ENCODE measurements around the gene SORBS1. TPM values are rescaled to one million over a fixed set of nuclear protein-coding genes. Genes with fewer than 3 reads are reported as not detected.

The SORBS1 gene
- total RNA-seq, 6 experiments from 2014 or later: 0.05 to 0.26 (median 0.18) TPM

DNA sequence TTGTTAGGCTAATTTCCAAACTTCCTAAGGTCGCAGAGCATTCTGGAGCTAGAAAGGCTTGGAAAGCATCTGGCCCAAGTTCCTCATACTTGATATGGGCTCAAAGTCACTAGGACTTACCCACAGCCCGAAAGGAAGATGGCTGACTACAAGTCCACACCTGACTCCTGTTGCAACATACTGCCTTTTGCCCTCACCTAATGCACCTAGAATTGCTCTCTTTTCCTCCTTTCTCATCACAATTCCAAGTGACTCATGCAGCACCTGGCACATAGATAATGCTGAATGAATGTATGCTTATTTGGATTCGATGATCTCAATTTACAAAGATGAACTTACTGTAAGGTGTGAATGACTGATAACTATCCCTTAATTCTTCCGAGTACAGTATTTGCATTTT is 131.5 kb downstream of the SORBS1 start:
- peaks cover 15% of the 10 kb centered on the region for H3K27me3 Mint-ChIP-seq (ENCODE audit: insufficient read depth)
- H3K36me3 Mint-ChIP-seq (ENCODE audit: low read depth): no peaks in the 10 kb centered on the region
- H3K27ac Mint-ChIP-seq: no peak overlapping the region
- H3K4me1 Mint-ChIP-seq (ENCODE audit: low read depth): peaks cover 5% of the 10 kb centered on the region; the same call in 1 of the 2 replicates
- TF ChIP-seq, protein P1, sequence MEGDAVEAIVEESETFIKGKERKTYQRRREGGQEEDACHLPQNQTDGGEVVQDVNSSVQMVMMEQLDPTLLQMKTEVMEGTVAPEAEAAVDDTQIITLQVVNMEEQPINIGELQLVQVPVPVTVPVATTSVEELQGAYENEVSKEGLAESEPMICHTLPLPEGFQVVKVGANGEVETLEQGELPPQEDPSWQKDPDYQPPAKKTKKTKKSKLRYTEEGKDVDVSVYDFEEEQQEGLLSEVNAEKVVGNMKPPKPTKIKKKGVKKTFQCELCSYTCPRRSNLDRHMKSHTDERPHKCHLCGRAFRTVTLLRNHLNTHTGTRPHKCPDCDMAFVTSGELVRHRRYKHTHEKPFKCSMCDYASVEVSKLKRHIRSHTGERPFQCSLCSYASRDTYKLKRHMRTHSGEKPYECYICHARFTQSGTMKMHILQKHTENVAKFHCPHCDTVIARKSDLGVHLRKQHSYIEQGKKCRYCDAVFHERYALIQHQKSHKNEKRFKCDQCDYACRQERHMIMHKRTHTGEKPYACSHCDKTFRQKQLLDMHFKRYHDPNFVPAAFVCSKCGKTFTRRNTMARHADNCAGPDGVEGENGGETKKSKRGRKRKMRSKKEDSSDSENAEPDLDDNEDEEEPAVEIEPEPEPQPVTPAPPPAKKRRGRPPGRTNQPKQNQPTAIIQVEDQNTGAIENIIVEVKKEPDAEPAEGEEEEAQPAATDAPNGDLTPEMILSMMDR (IDR thresholded peaks at IDR 0.05): no peak
- H3K9me3 Mint-ChIP-seq: no peaks in the 10 kb centered on the region
- no peak overlapping the region for H3K4me3 Mint-ChIP-seq
- DNase-seq: no peak

DNA sequence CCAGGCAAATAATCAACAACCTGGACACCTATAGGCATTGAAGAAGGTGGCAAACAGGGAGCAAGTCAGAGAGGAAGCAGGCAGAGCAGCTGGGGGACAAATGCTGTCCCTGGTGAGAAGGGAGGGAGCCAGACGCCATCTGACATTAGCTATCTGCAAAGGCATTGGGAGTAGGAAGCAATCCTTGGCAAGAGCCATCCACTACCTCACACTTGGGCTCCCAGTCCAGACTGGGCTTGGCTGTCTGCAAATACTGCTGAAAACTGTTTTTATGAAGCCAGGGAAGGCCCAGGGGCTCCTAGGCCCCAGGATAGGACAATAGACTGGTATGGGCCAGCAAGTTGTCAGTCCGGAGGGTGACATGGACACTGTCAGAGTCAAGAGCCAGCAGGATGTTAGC is 132.5 kb downstream of the SORBS1 start:
- no peak for DNase-seq
- Mint-ChIP-seq H3K36me3 (ENCODE audit: low read depth) (no peaks in the 10 kb centered on the region), H3K9me3 (no peaks in the 10 kb centered on the region), H3K27ac (no peak overlapping the region), H3K4me3 (no peak overlapping the region), H3K27me3 (ENCODE audit: insufficient read depth) (peaks cover 15% of the 10 kb centered on the region), H3K4me1 (ENCODE audit: low read depth) (peaks cover 5% of the 10 kb centered on the region; the same call in 1 of the 2 replicates)
- TF ChIP-seq, protein P1 (IDR thresholded peaks at IDR 0.05): no peak

DNA sequence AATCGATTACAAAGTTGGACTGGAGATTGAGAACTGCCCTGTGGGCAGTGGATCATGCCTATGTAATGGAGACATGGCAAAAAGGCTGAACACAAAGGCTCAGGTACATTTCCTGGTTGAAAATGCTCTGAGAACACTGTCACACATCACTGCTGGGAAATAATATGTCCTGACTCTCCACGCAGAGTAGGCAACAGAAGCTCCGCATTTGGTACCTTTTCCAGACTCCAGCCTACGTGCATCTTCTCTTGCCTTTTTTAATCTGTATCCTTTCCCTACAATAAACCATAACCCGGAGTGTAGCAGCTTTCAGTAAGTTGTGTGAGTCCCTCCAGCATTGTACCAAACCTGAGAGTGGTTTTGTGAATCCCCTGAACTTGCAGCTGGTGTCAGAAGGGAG is 134.7 kb downstream of the SORBS1 start:
- no peaks in the 10 kb centered on the region for H3K9me3 Mint-ChIP-seq
- no peak for DNase-seq
- no peak overlapping the region for H3K27ac Mint-ChIP-seq
- no peaks in the 10 kb centered on the region for H3K4me1 Mint-ChIP-seq (ENCODE audit: low read depth)
- no peaks in the 10 kb centered on the region for H3K36me3 Mint-ChIP-seq (ENCODE audit: low read depth)
- peaks cover 18% of the 10 kb centered on the region for H3K27me3 Mint-ChIP-seq (ENCODE audit: insufficient read depth)
- TF ChIP-seq, protein P1 (IDR thresholded peaks at IDR 0.05): no peak
- H3K4me3 Mint-ChIP-seq: no peak overlapping the region

GRCh38 chr10:95425592-95426465 is 135.3 kb downstream of the SORBS1 start:
- no peak for DNase-seq
- TF ChIP-seq, protein P1 (IDR thresholded peaks at IDR 0.05): no peak
- no peak overlapping the region for H3K4me3 Mint-ChIP-seq
- H3K9me3 Mint-ChIP-seq: no peaks in the 10 kb centered on the region
- H3K36me3 Mint-ChIP-seq (ENCODE audit: low read depth): no peaks in the 10 kb centered on the region
- H3K27ac Mint-ChIP-seq: no peak overlapping the region
- peaks cover 18% of the 10 kb centered on the region for H3K27me3 Mint-ChIP-seq (ENCODE audit: insufficient read depth)
- H3K4me1 Mint-ChIP-seq (ENCODE audit: low read depth): no peaks in the 10 kb centered on the region

DNA sequence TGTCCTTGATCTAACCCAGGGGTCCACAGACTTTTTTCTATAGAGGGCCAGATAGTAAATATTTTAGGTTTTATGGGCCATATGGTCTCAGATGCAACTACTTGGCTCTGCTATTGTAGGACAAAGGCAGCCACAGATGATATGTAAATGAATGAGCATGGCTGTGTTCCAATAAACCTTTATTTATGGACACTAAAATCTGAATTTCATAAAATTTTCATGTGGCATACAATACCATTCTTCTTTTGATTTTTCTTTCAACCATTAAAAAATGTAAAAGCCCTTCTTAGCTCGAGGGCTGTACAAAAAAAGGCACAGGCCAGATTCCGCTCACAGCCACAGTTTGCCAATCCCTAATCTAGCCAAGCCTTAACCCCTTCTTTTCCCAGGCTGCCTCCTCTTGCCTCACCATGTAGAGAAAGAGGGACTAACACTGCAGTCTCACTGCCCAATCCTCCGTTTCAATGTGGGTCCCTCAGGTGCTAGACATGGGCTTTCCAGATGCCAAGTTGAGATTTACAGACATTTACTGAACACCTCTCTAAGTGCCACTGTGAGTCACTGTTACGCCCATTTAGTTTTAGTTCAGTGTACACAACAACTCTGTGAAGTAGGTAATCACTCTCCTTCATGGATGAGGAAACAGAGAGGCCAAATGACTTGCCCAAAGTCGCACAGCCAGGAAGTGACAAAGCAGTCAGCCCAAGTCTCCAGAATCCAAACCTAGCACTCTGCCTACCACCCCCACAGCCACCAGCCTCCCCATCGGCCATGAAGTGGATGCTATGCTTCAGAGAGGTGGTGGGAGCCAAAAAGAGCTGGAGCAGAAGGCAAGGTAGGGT is 137.8 kb downstream of the SORBS1 start:
- Mint-ChIP-seq H3K4me1 (ENCODE audit: low read depth) (no peaks in the 10 kb centered on the region), H3K27ac (no peak overlapping the region), H3K36me3 (ENCODE audit: low read depth) (no peaks in the 10 kb centered on the region), H3K27me3 (ENCODE audit: insufficient read depth) (peaks cover 18% of the 10 kb centered on the region), H3K4me3 (no peak overlapping the region), H3K9me3 (no peaks in the 10 kb centered on the region)
- DNase-seq: no peak
- TF ChIP-seq, protein P1 (IDR thresholded peaks at IDR 0.05): no peak

Measured in HFFc6 (cell line).